ENCODE data around the gene AKAP7.

Gene AKAP7

GRCh38 chr6:131210469-131210868 is 75.2 kb downstream of the AKAP7 start:
- H3K9me2 ChIP-seq (replicated peaks; ENCODE audit: insufficient read depth, low read length) = no peaks in the 10 kb centered on the region
- no peak overlapping the region for H3K4me2 ChIP-seq (ENCODE audit: low read depth, low read length)
- no peak for DNase-seq
- no peaks in the 10 kb centered on the region for H3K9me3 ChIP-seq (replicated peaks; ENCODE audit: insufficient read depth, low read length)
- no peak for TF ChIP-seq EZH2 (optimal IDR thresholded peaks at IDR 0.05; ENCODE audit: low read depth, low read length)
- TF ChIP-seq CTCF (IDR thresholded peaks at IDR 0.05; ENCODE audit: low read length) = no peak
- TF ChIP-seq EZH2phosphoT487 (IDR thresholded peaks at IDR 0.05; ENCODE audit: low read length) = no peak
- no peaks in the 10 kb centered on the region for H3K27me3 ChIP-seq (replicated peaks; ENCODE audit: insufficient read depth, low read length)
- H3F3A ChIP-seq (ENCODE audit: insufficient read depth, low read length) = no peaks in the 10 kb centered on the region
- no peak overlapping the region for H2AFZ ChIP-seq (ENCODE audit: low read length)
- H3K4me3 ChIP-seq (ENCODE audit: low read length) = no peak overlapping the region
- no peaks in the 10 kb centered on the region for H4K20me1 ChIP-seq (ENCODE audit: insufficient read depth, low read length)
- no peak overlapping the region for H3K27ac ChIP-seq (ENCODE audit: low read length)
- H3K4me1 ChIP-seq (ENCODE audit: low read length) = no peaks in the 10 kb centered on the region
- H3K36me3 ChIP-seq (replicated peaks; ENCODE audit: insufficient read depth, low read length) = no peaks in the 10 kb centered on the region
- no peaks in the 10 kb centered on the region for H3K79me2 ChIP-seq (ENCODE audit: low read length)
- no peak overlapping the region for H3K9ac ChIP-seq (ENCODE audit: low read length)

GRCh38 chr6:131212024-131212423 is 76.8 kb downstream of the AKAP7 start:
- no peak for DNase-seq

GRCh38 chr6:131212913-131213312 is 77.6 kb downstream of the AKAP7 start:
- no peak for DNase-seq
- H3K4me1 ChIP-seq (ENCODE audit: low read length) = no peaks in the 10 kb centered on the region
- H3K4me3 ChIP-seq (ENCODE audit: low read length) = no peak overlapping the region
- no peak overlapping the region for H3K4me2 ChIP-seq (ENCODE audit: low read depth, low read length)
- no peaks in the 10 kb centered on the region for H3K36me3 ChIP-seq (replicated peaks; ENCODE audit: insufficient read depth, low read length)
- no peaks in the 10 kb centered on the region for H3F3A ChIP-seq (ENCODE audit: insufficient read depth, low read length)
- no peak overlapping the region for H3K9ac ChIP-seq (ENCODE audit: low read length)
- no peaks in the 10 kb centered on the region for H3K27me3 ChIP-seq (replicated peaks; ENCODE audit: insufficient read depth, low read length)
- no peak overlapping the region for H2AFZ ChIP-seq (ENCODE audit: low read length)
- TF ChIP-seq CTCF (IDR thresholded peaks at IDR 0.05; ENCODE audit: low read length) (no peak), EZH2phosphoT487 (IDR thresholded peaks at IDR 0.05; ENCODE audit: low read length) (no peak), EZH2 (optimal IDR thresholded peaks at IDR 0.05; ENCODE audit: low read depth, low read length) (no peak)
- no peaks in the 10 kb centered on the region for H3K79me2 ChIP-seq (ENCODE audit: low read length)
- H4K20me1 ChIP-seq (ENCODE audit: insufficient read depth, low read length) = no peaks in the 10 kb centered on the region
- no peaks in the 10 kb centered on the region for H3K9me3 ChIP-seq (replicated peaks; ENCODE audit: insufficient read depth, low read length)
- H3K27ac ChIP-seq (ENCODE audit: low read length) = no peak overlapping the region
- no peaks in the 10 kb centered on the region for H3K9me2 ChIP-seq (replicated peaks; ENCODE audit: insufficient read depth, low read length)

More at GRCh38 chr6:131212024-131212423, 76.8 kb downstream of the AKAP7 start:
- Histone ChIP-seq H3K79me2 (ENCODE audit: low read length) (no peaks in the 10 kb centered on the region), H3F3A (ENCODE audit: insufficient read depth, low read length) (no peaks in the 10 kb centered on the region), H2AFZ (ENCODE audit: low read length) (no peak overlapping the region), H3K9me2 (replicated peaks; ENCODE audit: insufficient read depth, low read length) (no peaks in the 10 kb centered on the region), H3K36me3 (replicated peaks; ENCODE audit: insufficient read depth, low read length) (no peaks in the 10 kb centered on the region), H3K4me2 (ENCODE audit: low read depth, low read length) (no peak overlapping the region), H3K27me3 (replicated peaks; ENCODE audit: insufficient read depth, low read length) (no peaks in the 10 kb centered on the region), H4K20me1 (ENCODE audit: insufficient read depth, low read length) (no peaks in the 10 kb centered on the region), H3K4me1 (ENCODE audit: low read length) (no peaks in the 10 kb centered on the region), H3K4me3 (ENCODE audit: low read length) (no peak overlapping the region), H3K27ac (ENCODE audit: low read length) (no peak overlapping the region), H3K9ac (ENCODE audit: low read length) (no peak overlapping the region), H3K9me3 (replicated peaks; ENCODE audit: insufficient read depth, low read length) (no peaks in the 10 kb centered on the region)
- TF ChIP-seq EZH2phosphoT487 (IDR thresholded peaks at IDR 0.05; ENCODE audit: low read length) (no peak), EZH2 (optimal IDR thresholded peaks at IDR 0.05; ENCODE audit: low read depth, low read length) (no peak), CTCF (IDR thresholded peaks at IDR 0.05; ENCODE audit: low read length) (no peak)

All from MM.1S (cell line).